Esophagus mucosa (tissue), 1 donor: ENCODE results near the gene DPCD. TPM values are rescaled to one million over a fixed set of nuclear protein-coding genes. Genes with fewer than 3 reads are reported as not detected.
A peak's percentile ranks its signal among the peaks of the same experiment; 100 is the strongest.
"Not testable (repeated sequence)": the region's sequence is repeated elsewhere in the genome, so short reads cannot be mapped to it uniquely, and the experiment has no call there.

Source experiments
- ATAC-seq: fragments of 200-7000 bp; cut with Tn5 transposase; one replicate; pipeline ENCODE4 v1.9.1; 2020
- total RNA-seq: library from RNA; stranded (reverse); gene quantifications from one replicate; pipeline ENCODE4 v1.2.4, GENCODE V29; 2023
- donor health status: DM: yes; HTN: yes; CAD: no.

Gene DPCD
- total RNA-seq, 1 donor from 2014 or later, result 19.0 TPM

DNA sequence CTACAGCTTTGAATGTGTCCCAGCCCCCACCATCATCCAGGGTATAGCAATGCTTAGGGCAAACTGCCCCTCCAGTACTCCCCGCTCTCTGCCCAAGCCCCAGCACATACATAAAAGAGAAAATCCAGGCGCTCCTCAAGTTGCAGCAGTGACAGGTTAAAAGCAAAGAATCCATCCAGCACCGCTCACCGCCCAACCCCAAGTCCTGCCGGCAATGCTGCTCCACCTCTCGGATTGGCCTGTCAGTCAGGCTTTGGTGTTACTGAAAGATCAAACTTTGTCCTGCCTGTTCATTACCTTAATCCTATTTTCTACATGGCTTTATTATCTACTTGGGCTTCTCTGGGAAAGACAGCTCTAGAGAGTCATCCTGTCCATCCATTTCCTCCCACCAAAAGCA is 31.9 kb downstream of the DPCD start:
- ATAC-seq, result no peak

DNA sequence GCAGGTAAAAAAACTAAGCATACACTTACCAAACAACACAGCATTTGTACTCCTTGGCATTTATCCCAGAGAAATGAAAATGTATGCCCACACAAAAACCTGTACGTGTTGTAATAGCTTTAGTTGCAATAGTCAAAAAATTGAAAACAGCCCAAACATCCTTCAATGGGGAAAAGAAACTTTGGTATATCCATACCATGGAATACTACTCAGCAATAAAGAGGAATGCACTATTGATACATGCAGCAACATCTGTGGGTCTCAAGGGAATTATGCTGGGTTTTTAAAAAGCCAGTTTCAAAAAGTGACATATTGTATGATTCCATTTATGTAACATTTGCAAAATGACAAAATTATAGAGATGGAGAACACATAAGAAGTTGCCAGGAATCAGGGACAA is 35.4 kb downstream of the DPCD start:
- no peak for ATAC-seq

DNA sequence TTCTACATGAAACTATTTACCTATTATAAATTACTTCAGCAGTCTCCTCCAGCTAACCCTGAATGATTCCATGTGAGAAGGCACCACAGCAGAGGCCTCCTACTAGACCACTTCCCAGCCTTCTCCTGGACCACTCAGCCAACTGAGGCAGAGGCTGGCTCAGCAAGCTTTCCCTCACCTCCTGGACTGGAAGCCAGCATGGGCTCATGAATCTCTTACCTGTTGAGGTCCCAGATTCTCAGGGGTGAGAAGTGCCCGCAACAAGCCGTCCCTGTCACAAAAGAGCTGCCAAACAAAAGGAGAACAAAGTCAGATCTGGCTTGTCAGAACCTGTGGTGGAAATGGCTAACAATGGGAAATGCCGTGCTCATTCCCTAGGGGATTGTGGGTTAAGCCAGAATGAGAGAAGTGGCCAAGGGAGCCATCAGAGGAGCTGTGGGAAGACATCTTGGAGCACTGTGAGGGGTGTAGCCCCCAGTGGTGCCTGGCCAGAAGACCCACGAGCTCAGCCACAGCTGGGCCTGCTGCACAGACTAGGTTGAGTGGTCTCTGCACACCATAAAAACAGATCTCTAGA is 36.5 kb downstream of the DPCD start:
- peak; percentile 29 for ATAC-seq

DNA sequence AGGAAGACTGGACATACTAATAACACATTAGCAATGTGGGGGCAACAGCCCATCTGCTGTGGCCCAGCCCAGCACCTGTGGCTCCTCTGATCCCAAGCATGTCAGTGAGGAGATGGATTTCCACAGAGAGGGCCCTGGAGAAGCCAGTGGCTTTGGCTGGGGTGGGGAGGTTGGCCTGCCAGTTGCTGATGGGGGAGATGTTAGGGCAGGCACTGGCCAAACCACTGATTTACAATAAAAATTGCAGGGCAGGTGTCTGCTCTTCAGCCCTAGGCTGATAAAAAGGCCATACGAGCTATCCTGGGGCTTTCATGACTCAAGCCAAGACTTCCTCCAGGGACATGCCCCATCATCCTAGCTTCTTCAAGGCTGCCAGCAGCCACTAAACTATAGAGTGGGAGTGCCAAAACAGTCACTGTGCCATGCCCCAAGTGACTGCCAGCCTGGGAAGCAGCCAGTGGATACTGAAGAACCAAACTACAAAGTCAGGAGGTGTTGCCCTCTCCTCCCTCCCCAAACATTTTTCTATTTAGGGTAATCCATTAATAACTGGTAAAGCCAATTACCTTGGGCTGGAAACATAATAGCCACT is 37.8 kb downstream of the DPCD start:
- peak; percentile 54 for ATAC-seq

DNA sequence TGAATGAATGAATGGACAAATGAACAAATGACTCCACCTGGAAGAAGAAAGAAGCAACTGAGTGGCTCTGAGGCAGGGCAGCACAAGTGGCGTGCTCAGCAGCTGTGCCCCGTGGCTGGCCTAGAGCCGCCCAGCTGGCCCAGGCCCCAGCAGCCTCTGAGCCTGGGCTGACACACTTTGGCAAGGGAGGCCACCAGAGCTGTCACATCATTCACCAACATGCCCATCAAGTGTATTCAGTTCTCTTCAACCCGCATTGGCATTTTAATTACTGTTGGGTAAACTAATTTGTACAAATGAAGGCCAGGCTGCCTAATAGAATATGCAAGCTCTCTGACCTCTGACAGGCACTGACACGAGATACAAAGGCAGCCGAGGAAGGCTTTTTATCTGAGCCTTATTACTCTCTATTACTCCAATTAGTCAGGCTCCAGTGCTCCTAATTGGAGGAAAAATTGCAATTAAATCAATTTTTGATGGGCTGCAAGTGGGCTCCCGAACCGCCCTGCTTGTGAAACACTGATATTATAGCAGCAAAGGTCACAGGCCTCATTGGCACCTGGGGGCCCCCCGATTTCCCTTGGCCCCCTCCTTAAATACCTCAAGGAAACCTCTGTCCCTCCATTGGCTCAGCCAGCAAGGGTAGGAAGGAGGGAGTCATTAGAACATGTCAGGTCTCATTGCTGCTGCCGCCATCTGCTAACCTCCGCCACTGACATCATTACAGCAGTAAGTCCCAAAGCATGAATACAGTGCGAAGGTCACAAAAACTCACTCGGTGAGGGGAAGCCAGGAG is 41.9 kb downstream of the DPCD start:
- ATAC-seq, result no peak

DNA sequence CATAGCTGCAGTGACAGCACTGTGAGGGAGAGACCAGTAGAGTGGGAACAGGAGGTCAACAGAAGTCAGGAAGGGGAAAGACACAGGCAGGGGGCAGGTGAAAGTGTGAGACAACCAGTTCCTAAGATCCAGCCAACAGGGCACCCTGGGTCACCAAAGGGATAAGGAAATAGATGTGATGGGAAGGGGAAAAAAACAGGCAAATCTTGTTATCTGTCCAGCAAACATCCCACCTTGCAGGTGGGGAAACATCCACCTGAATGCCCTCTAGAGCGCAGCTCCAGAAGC is 42.5 kb downstream of the DPCD start:
- no peak for ATAC-seq

DNA sequence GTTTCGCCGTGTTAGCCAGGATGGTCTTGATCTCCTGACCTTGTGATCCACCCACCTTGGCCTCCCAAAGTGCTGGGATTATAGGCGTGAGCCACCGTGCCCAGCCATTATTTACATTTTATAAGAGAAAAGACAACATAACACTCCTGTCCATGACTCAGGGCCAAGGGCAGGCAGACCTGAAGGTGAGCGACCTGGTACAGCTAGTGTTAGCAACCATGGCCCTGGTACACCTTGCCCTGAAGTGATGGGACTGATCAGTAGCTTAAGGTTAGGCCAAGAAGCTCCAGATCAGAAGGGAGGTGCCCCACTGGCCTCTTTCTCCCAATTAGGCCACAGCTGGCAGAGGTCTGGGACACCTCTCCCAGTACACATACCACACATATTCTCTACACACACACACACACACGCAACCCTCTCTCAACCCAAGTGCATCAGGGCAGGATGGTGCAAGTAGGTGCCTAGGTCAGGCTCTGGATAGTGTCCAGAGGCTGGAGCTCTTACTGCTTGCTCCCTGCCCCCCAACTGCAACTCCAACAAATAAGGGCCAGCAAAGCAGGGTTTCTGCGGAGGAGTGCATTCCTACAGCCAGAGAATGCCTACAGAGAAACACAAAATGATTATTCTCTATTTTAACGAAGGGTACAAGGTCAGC is 43.8 kb downstream of the DPCD start:
- peak; percentile 8 for ATAC-seq

DNA sequence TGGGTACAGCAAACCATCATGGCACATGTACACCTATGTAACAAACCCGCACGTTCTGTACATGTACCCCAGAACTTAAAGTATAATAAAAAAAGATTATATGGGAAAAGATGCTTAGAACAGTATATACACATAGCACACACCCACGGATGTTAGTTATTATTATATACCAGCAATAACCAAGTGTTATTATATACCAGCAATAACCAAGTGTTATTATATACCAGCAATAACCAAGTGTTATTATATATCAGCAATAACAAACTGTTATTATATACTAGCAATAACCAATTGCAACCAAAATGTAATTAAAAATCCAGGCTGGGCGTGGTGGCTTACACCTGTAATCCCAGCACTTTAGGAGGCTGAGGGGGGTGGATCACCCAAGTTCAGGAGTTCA is 45.4 kb downstream of the DPCD start:
- ATAC-seq, result not testable (repeated sequence)

DNA sequence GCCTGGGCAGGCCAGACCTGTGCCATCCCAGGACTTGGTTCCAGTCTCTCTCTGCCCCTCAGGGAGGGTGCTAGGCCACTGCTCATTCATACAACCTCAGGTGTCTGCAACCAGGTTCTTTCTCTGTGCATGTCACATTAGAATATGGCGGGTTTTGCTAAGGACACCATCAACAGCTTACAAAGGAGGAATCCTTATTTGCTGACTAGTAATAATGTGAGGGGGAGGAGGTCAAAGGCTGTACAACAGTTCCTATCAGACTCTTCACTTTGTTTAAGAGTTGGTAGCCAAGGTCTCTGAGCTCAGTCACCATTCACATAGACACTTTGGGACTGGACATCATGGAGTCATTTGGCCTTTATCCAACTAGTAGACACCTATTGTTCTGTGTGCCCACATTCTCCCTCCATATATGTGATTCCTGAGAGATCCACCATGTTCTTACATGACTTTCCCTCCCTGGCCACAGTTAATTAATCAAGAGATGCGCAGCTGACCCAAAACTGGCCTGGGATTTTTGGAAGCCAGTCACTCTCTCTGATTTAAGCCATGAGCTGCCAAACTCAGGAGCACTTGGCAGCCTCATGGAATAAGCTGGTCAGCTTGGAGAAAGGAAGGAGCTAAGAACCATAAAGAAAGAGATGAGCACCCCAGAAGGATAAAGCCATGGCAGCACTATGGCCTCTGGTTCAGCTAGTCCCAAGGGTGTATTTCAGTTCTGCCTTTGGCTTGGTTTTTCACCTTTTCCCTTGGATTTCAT is 51.2 kb downstream of the DPCD start:
- ATAC-seq, result no peak

DNA sequence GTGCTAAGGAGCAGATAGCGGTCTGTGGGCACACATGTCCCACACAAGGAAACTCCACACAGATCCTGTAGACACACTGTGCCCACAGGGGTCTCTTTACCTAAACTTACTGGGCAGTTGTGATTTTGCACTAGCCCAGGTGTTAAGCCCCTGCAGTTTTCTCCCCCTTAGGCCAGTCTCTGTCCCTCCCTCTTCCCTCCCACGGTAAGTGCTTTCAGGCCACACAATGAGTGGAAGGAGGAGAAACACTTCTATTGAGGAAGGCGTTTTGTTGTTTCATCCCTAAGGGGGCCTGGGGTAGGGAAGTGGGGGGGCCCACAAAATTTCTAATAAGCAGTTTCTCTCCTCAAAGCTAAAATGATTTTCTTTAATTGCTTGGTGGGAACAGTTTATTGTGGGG is 55.4 kb downstream of the DPCD start:
- ATAC-seq, result no peak

DNA sequence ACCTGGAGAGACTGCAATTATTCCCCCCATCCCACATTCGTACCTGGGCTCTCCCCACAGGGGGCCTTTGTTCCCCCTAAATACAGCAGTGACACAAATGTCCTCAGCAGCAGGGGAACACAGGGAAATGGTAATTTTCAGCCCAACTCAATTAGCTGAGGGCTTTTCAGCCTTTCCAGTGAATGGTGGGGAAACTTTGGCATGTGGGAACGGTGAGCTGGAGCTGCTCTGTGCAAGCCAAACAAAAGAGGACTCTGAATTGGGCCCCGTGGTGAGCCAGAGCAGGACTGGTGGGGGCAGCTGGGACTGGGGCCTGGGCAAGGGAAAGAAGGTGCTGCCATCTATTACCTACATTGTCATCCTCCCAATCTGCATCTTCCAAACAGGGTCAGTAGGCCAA is 55.9 kb downstream of the DPCD start:
- ATAC-seq, result no peak

DNA sequence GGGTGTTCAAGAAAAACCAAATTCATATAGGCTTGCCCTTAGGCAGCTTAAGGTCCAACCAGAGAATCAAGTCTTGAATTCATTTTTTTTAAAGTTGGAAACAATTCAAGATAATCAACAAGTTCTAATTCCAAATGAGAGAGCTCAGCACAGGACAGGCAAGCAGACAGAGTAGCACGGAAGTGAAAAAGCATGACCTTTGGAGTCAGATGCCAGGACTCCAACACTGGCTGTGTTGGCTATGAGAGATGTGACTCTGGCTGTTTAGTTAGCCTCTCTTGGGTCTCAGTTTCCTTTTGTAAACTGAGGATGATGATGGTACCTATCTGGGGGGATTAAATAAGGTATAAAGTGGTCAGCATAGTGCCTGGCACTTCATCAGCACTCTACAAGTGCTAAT is 57.5 kb downstream of the DPCD start:
- ATAC-seq, result no peak

DNA sequence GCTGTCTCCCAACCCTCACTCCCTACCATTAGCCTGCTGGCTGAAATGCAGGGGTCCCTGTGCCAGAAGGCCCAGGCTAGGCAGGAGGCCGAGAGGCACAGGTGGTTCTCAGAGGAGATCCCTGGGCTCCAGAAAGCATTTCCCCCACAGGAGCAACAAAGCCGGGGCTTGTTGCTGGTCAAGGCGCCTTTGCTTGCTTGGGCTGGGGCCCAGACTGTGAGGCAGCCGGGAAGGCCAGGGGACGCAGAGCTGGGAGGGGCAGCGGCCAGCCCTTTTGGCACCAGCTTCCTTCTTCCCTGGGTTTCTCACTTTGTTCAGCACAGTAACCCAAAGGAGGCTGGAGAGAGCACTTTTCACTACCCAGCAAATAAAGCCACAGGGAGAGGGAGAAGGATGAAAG is 58.2 kb downstream of the DPCD start:
- no peak for ATAC-seq

DNA sequence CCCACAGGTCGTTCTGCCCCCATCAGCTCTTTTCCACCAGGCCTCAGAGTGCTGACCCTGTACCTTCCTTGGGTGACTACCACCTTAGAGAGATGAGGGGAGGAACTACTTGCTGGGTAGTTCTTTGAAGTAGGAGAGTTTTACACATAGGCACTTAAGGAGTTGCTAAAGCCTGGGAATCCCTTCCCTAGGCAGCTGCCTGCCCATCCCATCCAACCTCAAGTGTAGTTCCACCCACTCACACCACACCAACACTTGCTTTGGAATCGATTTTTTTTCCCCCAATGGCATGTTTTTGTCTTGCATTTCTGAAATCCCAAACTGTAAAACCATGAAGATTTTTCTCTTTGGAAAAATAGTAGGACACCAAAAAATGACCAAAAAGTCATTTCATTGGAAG is 59.1 kb downstream of the DPCD start:
- no peak for ATAC-seq

DNA sequence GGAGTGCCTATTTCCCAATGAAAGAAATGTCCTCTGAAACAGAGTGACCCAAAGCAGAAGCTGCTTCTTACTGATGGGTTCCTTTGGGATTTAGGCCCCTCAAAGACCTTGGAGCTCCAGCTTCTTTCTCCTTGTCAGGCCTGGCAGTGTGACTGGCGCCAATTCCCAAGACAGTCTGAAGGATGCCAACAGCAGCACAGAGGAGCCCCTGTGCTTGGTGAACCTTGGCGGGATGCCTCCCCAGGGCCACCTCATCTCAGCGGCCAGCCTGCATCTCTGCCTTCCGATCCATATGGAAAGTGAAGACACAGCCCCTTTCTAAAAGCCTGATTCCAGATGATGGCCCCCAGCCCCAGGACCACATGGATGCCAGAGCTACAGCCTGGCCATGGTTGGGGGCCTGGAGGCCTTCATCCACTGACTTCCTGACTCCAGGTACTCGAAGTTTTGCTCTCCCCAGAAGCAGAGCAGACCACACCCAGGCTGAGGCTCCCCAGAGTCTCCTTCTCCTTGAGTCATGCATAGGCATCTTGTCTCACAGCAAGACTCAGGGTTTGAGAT is 61.5 kb downstream of the DPCD start:
- ATAC-seq, result no peak

DNA sequence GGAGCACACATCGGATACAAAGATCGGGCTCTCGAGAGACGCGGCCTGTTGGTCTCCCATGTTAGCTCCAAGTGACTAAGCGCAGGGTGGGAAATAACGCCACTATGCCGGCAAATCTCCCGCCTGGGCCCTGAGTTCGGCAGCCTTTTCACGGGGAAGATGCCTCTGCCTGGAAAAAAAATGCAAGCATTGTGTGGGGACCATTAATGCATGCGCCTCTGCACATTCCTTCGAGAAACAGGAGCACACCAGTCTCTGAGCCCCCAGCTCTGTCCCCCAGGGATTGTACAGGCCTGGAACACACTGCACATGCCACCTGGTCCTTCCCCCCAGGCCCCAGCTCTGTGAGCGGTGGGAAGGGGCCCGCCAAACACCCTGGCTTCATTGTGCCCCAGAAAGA is 62.7 kb downstream of the DPCD start:
- no peak for ATAC-seq

DNA sequence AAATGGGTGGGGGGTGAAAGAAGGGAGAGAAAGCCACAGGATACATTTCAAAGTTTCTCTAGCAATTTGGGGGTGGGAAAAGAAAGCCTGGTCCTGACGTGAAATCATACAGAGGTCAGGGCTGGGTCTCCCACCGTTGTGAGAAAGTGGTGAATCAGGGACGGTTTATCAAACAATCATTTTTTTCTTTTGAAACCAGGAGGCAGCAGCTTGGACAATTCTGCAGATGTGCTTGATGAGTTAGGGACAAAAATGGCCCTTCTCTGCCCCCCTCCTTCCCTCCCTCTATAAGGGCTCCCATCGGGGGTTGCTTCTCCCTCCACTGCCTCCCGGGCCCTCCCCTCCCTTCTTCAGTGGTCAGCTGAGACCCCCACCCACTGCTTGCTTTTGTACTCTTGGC is 63.2 kb downstream of the DPCD start:
- no peak for ATAC-seq

DNA sequence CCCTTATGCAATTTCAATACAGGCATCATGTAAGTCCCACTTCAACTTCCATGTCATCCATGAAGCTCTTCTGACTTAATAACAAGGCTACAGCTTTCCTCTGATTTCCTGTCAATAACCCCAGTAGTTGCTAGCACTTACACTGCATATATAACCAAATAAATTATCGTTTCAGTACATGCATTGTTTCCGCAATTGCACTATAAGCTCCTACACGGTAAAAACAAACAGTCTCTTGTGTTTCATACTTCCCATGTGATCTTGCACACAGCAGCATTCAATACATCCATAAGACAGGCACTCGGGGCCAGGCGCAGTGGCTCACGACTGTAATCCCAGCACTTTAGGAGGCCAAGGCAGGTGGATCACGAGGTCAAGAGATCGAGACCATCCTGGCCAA is 65.4 kb downstream of the DPCD start:
- ATAC-seq, result no peak

DNA sequence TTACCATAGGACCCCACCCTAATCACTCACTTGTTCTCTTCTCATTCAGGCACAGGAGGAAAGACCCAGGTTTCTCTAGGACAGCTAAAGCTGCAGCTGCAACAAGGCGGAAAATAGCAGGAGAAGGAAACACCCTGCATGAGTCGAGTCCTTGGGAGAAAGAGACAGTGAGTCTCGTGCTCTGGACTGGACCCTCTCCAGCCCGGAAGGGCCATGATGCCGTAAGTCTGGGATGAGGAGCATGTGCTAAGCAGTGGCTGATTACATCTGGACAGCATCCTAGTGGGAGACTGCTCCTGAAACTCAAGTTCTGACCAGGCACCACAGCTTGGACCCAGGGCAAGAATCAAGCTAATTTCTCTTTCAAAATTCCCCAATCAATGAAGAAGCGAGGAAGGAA is 67.4 kb downstream of the DPCD start:
- ATAC-seq, result no peak

DNA sequence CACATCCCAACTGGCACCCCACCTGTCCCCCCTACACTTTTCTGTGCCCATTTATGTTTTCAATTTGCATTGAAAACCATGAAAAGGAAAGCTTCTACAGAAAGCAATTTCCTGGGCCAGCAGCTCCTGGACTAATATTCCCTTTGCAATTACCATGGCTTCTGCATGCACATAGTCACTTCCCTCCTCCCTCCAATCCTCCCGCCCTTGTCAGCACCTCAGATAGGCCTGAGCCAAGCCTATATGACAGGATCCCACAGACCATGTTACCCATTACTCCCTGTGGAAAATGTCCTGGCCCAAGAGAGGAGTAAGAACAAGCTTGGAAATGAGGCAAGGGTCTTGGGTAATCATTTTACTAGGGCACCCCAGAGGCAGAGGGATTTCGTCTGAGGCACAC is 68.8 kb downstream of the DPCD start:
- no peak for ATAC-seq

DNA sequence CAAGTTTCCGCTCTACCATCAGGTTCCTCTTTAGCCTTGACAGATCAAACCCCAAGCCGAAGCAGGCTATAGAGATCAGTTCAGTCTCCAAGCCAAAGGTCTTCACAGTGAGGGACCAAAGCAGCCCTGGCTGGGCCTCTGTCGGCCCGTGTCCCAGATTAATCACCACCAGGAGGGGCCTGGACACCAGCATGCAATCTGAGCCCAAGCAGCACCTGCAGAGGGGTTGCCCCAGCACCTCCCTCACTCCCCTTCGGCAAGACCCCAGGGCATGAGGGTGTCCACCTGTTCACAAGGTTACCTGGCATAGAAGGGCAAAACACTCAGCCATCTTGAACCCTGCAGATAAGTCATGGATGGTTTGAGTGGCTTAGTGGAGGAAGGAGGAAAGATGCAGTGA is 70.9 kb downstream of the DPCD start:
- no peak for ATAC-seq
